ENCODE measurements around the gene SLC7A9.
"Not testable (repeated sequence)": the region's sequence is repeated elsewhere in the genome, so short reads cannot be mapped to it uniquely, and the experiment has no call there.

SLC7A9 gene

GRCh38 chr19:32824191-32824751 lies 45.3 kb downstream of the SLC7A9 start:
- no peak for DNase-seq

DNA sequence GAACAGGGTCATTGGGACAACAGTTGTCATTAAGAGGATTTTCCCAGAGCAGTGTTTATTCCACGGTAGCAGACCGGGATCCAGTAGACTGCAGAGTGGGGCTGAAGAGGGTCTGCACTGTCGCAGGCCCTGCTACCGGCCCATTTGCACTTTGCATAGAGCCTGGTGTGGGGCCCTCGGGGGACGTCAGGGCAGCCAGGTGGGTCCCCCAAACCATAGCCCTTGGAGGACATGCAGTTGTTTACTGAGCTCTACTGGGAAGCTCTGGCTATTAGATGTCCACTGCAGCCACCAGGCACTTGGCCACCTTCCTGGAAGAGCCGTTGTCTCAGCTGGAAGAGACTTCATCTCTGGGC lies 45.8 kb downstream of the SLC7A9 start:
- no peak for DNase-seq

DNA sequence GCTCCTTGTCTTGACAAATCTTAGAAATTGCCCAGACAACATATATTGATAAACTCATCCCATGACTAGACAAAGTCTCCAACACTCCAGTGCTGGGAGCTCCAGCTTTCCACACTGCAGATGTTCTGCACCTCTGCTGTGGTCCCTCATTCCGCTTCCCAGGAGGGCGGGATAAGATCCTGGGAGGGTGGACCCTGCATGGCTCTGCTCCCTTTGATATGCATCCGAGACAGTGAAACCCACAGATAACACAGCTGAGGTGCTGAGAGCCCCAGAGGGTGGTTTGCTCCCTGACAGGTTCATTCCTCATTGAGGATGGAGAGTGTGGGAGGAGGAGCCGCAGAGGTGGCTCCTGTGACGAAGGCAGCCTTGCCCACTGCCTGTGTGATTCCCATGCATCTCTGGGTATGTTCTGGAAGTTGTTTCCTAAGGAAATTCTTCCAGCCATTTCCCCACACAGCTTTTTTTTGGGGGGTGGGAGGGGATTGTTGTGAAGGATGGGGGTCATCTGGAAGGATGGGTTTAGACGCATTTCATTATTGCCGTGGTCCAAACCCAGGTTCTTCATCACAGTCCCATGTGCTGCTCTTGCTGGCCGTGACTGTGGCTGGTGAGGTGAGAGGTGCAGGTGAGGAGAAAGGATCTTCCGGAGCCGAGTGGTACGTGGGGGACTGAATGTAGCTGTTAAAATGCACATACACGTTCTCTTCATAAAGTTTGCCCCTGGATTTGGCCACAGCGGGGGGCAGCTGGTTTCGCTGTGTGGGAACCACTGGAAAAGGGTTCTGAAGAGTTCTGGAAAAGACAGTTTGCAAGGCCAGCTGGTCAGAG lies 46.4 kb downstream of the SLC7A9 start:
- DNase-seq: no peak

- no peak for DNase-seq
Measured at GRCh38 chr19:32819419-32820400, 49.9 kb downstream of the SLC7A9 start.

- DNase-seq: no peak
Measured at GRCh38 chr19:32818536-32818935, 51.0 kb downstream of the SLC7A9 start.

GRCh38 chr19:32817569-32818476 lies 51.7 kb downstream of the SLC7A9 start:
- DNase-seq: no peak

DNA sequence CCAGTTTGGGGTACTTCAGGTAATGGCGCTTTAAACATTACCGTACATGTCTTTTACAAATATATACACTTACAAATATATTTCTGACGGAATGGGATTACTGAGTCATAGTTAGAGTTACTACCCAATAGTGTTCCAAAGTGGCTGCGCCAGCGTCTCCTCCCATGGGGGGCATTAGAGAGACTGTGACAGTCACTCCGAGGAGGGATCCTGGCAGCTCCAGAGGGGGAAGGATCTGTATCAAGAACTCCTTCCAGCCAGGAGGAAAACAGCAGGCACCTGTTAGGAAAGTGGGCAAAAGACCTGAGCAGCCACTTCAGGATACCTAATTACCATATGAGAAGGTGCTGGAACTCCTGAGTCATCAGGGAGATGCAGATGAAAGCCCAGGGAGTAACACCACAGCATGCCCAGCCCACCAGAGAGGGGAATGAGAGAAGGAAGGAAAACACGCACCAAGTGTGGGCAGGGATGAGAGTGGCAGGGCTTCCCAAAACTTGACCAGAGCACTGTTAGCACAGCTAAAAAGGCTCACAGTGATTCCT lies 52.9 kb downstream of the SLC7A9 start:
- DNase-seq: no peak

- no peak for DNase-seq
Measured at GRCh38 chr19:32814624-32815023, 54.9 kb downstream of the SLC7A9 start.

GRCh38 chr19:32813862-32814425 lies 55.6 kb downstream of the SLC7A9 start:
- no peak for DNase-seq

- no peak for DNase-seq
Measured at GRCh38 chr19:32812571-32812970, 57.0 kb downstream of the SLC7A9 start.

GRCh38 chr19:32812036-32812435 lies 57.5 kb downstream of the SLC7A9 start:
- no peak for DNase-seq

GRCh38 chr19:32811151-32811550 lies 58.4 kb downstream of the SLC7A9 start:
- DNase-seq: no peak

DNA sequence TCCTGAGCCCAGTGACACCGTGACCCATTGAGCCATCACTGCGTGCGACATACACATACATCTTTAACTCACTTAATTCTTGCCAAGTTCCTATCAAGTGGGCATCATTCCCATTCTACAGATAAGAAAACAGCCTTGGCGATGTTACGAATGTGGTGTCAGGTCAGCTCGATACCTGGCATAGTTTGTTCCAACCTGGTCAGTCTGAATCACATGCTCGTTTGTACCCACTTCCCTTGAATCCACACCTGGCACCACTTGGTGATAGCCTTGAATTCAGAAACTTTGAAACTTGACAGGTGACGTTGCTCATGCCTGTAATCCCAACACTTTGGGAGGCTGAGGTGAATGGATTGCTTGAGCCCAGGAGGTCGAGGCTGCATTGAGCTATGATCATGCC lies 59.1 kb downstream of the SLC7A9 start:
- DNase-seq: no peak

DNA sequence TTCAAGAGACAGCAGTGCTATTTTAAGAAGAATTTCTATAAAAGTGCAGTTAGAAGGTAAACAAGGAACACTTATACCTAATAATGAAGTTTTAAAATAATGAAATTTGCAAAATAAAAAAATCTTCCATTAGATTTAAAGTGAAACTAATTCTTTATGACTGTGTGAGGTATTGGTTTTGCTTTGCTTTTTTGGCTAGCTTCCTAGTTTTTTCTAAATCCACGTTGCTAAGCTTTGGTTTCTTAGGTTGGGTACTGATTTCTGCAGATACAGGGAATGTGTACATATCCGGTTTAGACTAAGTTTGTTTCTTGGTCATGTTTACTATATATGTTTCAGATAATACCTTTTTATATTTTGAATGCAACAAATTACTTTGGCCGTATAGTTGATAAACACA lies 59.8 kb downstream of the SLC7A9 start:
- no peak for DNase-seq

- DNase-seq: no peak
Measured at GRCh38 chr19:32809254-32809653, 60.3 kb downstream of the SLC7A9 start.

DNA sequence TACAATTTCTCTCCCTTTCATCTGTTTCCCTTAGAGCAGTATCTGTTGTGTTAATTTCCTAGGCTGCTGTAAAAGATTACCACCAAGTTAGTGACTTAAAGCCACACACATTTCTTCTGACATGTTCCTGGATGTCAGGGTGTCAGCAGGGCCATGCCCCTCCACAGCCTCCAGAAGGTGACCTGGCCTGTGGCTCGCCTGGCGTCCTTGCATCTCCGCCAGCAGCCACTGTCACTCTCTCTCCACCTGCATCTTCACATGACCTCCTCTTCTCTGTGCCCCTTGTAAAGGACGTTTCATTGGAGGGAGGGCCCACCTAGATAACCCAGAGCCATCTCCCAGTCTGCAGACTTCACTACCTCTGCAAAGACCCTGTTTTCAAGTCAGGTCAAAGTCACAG lies 61.3 kb downstream of the SLC7A9 start:
- no peak for DNase-seq

- DNase-seq: no peak
Measured at GRCh38 chr19:32802840-32803239, 66.7 kb downstream of the SLC7A9 start.

DNA sequence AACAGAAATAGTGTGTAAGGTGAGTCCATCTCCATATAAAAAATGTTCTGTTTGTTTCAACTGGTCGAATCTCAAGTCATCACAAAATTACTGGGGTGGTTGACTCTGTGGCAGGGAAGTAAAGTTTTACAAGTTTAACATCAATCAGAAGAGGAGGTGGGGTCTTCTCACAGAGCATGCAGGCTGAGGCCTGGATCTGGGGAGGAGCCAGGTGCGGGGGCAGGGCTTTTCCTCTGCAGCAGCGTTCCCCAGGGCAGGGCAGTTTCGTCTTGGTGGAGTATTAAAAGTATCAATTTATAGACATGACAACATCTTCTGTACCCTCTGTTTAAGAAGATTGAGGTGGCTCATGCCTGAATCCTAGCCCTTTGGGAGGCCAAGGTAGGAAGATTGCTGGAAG lies 68.8 kb downstream of the SLC7A9 start:
- no peak for DNase-seq

DNA sequence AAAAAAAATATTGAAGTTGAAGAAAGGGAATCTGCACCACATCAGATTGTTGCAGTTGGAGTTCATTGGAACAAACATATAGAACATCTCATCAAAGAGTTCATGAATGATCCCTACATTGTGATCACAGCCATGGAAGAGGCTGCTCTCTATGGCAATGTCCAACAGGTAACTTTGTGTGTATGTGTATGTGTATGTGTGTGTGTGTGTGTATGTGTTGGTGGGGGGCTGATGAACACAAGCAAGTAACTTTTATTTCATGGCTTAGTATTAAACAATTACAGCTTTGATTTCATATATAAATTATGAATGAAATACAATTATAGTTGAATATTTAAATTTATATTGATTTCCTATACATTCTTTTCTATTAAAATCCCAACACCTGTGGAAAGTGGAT lies 69.4 kb downstream of the SLC7A9 start:
- DNase-seq: no peak

- DNase-seq: no peak
Measured at GRCh38 chr19:32798201-32798600, 71.4 kb downstream of the SLC7A9 start.

DNA sequence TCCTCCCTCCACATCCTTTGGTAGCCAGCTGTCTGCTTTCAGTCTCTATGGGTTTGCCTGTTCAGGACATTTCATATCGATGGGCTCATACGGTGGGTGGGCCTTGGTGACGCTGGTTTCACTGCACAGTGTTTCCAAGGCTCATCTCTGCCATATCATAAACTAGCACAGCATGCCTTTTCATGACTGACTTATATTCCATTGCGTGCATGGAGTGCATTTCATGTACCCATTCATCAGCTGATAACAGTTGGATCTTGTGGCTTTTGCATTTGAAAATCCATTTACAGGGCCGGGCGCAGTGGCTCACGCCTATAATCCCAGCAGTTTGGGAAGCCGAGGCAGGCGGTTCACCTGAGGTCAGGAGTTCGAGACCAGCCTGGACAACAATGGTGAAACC lies 80.1 kb downstream of the SLC7A9 start:
- DNase-seq: no peak

DNA sequence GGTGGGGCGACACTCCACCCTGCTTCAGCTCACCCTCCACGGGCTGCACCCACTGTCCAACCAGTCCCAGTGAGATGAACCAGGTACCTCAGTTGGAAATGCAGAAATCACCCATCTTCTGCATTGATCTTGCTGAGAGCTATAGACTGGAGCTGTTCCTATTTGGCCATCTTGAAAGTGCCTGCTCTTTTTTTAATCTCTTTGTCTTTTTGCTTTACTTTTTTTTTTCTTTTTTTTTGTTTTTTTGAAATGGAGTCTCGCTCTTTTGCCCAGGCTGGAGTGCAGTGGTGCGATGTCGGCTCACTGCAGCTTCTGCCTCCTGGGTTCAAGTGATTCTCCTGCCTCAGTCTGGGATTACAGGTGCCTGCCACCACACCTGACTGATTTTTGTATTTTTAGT lies 81.7 kb downstream of the SLC7A9 start:
- DNase-seq: not testable (repeated sequence)

All from NCI-H1105 treated with DMSO at 0.1 percent for 48 hours (cell line).